HEK293 (cell line): Measurements from ENCODE around the gene FUT8.
"Not testable (repeated sequence)": the region's sequence is repeated elsewhere in the genome, so short reads cannot be mapped to it uniquely, and the experiment has no call there.

Source experiments
- CTCF ChIA-PET: fragments of 350-600 bp; formaldehyde crosslinking; extraction: SDS; loops from one replicate; lab custom pipeline; 2021; ENCODE audit warnings: antibody characterized with exemption; lab: Yijun Ruan, JAX
- POLR2A ChIA-PET: fragments of 300-600 bp; formaldehyde crosslinking; extraction: SDS; loops from one replicate; lab custom pipeline; 2020; ENCODE audit warnings: antibody characterized with exemption, inconsistent platforms; lab: Yijun Ruan, JAX
- H3K27ac ChIP-seq: fragments of 200-500 bp; sonication (Bioruptor generic); 2 replicates; pipeline ENCODE4 v1.5.1; 2014; ENCODE audit warnings: low read depth, low read length, control low read depth, inconsistent platforms; ENCODE audit errors: extremely low read depth
- H3K36me3 ChIP-seq, 2 experiments: fragments of 200-500 bp in 1 of 2; sonication (Bioruptor generic) in 1 of 2; 1 replicate in 1 of 2; 2 replicates in 1 of 2; pipeline ENCODE4 v1.5.1; 2014 to 2017; ENCODE audit warnings: inconsistent platforms in 2 of 2, low read length in 2 of 2; ENCODE audit not compliant: control insufficient read depth in 2 of 2, insufficient read depth in 1 of 2
- H3K4me1 ChIP-seq: fragments of 200-500 bp; sonication (Bioruptor generic); 2 replicates; pipeline ENCODE4 v1.5.1; 2014; ENCODE audit warnings: mild to moderate bottlenecking, low read length, inconsistent platforms; ENCODE audit not compliant: control insufficient read depth, insufficient read depth
- H3K4me3 ChIP-seq: 2 replicates; pipeline ENCODE4 v1.5.1; 2011; ENCODE audit warnings: low read depth, mild to moderate bottlenecking, control low read depth, low read length, moderate library complexity
- H3K9me3 ChIP-seq: fragments of 200-500 bp; sonication (Bioruptor generic); 2 replicates; pipeline ENCODE4 v1.5.1; 2014; ENCODE audit warnings: low read depth, low read length, inconsistent platforms; ENCODE audit not compliant: control insufficient read depth, insufficient read depth
- ELK4 ChIP-seq: IDR thresholded peaks from 2 replicates; pipeline ENCODE4 v1.6.1; 2011; ENCODE audit warnings: mild to moderate bottlenecking, low read depth, low read length, borderline replicate concordance
- GLI4 ChIP-seq: fragments of 450-650 bp; formaldehyde crosslinking; IDR thresholded peaks from 2 replicates; pipeline ENCODE4 v1.5.1; 2016; ENCODE audit warnings: missing biosample characterization, missing genetic modification characterization
- KLF16 ChIP-seq: fragments of 450-650 bp; formaldehyde crosslinking; IDR thresholded peaks from 2 replicates; pipeline ENCODE4 v1.5.1; 2017; ENCODE audit warnings: missing biosample characterization, missing genetic modification characterization
- SCRT2 ChIP-seq: fragments of 450-650 bp; formaldehyde crosslinking; IDR thresholded peaks from 2 replicates; pipeline ENCODE4 v1.5.1; 2016; ENCODE audit warnings: missing biosample characterization, missing genetic modification characterization
- ZBTB8A ChIP-seq: fragments of 450-650 bp; formaldehyde crosslinking; IDR thresholded peaks from 2 replicates; pipeline ENCODE4 v1.5.1; 2016; ENCODE audit warnings: missing biosample characterization, missing genetic modification characterization
- ZNF202 ChIP-seq: fragments of 450-650 bp; formaldehyde crosslinking; IDR thresholded peaks from 2 replicates; pipeline ENCODE4 v1.5.1; 2016; ENCODE audit warnings: missing biosample characterization, missing genetic modification characterization, borderline replicate concordance
- ZNF302 ChIP-seq: fragments of 450-650 bp; formaldehyde crosslinking; IDR thresholded peaks from 2 replicates; pipeline ENCODE4 v1.5.1; 2016; ENCODE audit warnings: missing biosample characterization, missing genetic modification characterization, low read depth
- ZNF366 ChIP-seq: fragments of 450-650 bp; formaldehyde crosslinking; conservative IDR thresholded peaks from 2 replicates; pipeline ENCODE4 v1.5.1; 2016; ENCODE audit warnings: missing biosample characterization, missing genetic modification characterization
- ZNF639 ChIP-seq: fragments of 450-650 bp; formaldehyde crosslinking; IDR thresholded peaks from 2 replicates; pipeline ENCODE4 v1.5.1; 2016; ENCODE audit warnings: missing biosample characterization, missing genetic modification characterization
- TF ChIP-seq, protein P1 (sequence below): fragments of 450-650 bp; formaldehyde crosslinking; IDR thresholded peaks from 2 replicates; pipeline ENCODE4 v1.5.1; 2016; ENCODE audit warnings: missing biosample characterization, missing genetic modification characterization
- TF ChIP-seq, protein P2 (sequence below): fragments of 450-650 bp; formaldehyde crosslinking; IDR thresholded peaks from 2 replicates; pipeline ENCODE4; 2016; ENCODE audit warnings: missing biosample characterization, missing genetic modification characterization

Gene FUT8

DNA sequence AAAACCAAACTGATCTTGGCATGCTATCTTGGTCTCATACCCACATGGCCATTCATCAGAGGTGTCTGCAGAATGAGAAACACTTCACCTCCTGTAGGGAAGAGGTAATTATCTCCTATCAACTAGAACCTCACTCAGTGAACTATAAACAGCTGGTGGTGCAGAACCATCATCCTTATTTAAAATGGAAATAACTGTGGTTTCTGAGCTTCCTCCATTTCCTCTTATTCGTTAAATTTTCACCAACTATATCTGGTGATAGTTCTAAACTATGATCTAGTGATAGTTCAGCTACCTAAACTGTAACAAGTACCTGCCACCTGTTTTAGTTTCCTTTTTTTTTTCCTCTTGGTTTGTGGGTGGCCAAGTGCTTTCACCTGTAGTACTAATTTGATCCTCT is 218.5 kb downstream of the FUT8 start:
- POLR2A ChIA-PET: no interaction called here
- TF ChIP-seq, protein P1, sequence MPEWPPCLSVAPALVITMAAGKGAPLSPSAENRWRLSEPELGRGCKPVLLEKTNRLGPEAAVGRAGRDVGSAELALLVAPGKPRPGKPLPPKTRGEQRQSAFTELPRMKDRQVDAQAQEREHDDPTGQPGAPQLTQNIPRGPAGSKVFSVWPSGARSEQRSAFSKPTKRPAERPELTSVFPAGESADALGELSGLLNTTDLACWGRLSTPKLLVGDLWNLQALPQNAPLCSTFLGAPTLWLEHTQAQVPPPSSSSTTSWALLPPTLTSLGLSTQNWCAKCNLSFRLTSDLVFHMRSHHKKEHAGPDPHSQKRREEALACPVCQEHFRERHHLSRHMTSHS (tag by site-specific recombination): no peak
- no peak for TF ChIP-seq GLI4
- CTCF ChIA-PET: no interaction called here

GRCh38 chr14:65632487-65632886 is 220.0 kb downstream of the FUT8 start:
- no peak overlapping the region for H3K4me3 ChIP-seq
- no peak for TF ChIP-seq ZBTB8A (tag by site-specific recombination)
- TF ChIP-seq, protein P2, sequence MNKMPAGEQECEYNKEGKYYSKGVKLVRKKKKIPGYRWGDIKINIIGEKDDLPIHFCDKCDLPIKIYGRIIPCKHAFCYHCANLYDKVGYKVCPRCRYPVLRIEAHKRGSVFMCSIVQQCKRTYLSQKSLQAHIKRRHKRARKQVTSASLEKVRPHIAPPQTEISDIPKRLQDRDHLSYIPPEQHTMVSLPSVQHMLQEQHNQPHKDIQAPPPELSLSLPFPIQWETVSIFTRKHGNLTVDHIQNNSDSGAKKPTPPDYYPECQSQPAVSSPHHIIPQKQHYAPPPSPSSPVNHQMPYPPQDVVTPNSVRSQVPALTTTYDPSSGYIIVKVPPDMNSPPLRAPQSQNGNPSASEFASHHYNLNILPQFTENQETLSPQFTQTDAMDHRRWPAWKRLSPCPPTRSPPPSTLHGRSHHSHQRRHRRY (tag by site-specific recombination): no peak
- POLR2A ChIA-PET: no interaction called here
- CTCF ChIA-PET: interaction anchor here (0.7 kb wide), 1 partner anchor 327 kb away, joined by 3 read pairs; no protein-coding TSS in a partner anchor
- H3K9me3 ChIP-seq: no peaks in the 10 kb centered on the region
- H3K4me1 ChIP-seq: no peaks in the 10 kb centered on the region
- H3K27ac ChIP-seq: no peak overlapping the region
- H3K36me3 ChIP-seq: no peaks in the 10 kb centered on the region

More for the DNA sequence above, 218.5 kb downstream of the FUT8 start:
- Histone ChIP-seq H3K36me3 (no peaks in the 10 kb centered on the region), H3K4me1 (no peaks in the 10 kb centered on the region), H3K4me3 (no peak overlapping the region), H3K27ac (no peak overlapping the region), H3K9me3 (no peaks in the 10 kb centered on the region)

DNA sequence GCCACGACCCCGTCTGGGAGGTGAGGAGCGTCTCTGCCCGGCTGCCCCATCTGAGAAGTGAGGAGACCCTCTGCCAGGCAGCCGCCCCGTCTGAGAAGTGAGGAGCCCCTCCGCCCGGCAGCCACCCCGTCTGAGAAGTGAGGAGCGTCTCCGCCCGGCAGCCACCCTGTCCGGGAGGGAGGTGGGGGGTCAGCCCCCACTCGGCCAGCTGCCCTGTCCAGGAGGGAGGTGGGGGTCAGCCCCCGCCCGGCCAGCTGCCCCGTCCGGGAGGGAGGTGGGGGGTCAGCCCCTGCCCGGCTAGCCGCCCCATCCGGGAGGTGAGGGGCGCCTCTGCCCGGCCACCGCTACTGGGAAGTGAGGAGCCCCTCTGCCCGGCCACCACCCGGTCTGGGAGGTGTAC is 221.1 kb downstream of the FUT8 start:
- H3K9me3 ChIP-seq: not testable (repeated sequence)

DNA sequence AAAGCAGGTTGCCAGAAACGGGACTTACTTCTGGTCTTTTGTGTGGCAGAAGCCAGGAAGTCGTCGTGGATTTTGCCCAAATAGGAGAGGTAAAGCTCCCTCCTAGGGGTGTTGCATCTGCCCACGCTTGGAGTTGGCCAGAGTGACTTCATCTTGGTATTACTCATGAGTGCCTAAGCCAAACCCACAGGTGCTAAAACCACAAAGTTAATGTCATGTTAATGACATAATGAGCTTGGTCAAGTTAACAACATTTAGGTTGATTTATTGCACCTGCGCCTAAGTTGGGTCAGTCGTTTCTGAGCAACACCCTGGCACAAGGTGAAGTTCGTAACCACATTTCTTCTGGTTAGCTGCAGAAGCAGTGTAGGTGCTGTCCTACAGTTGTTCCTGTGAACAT is 225.2 kb downstream of the FUT8 start:
- TF ChIP-seq ELK4: no peak
- TF ChIP-seq ZNF202 (tag by site-specific recombination): no peak
- 0 out of 2 replicates have a peak, but pooled peaks have one; percentile 33 for TF ChIP-seq ZNF366 (tag by site-specific recombination)
- no peak for TF ChIP-seq ZNF639
- no peak for TF ChIP-seq KLF16 (tag by site-specific recombination)
- TF ChIP-seq ZNF302 (tag by site-specific recombination): no peak
- peak; percentile 91 for TF ChIP-seq SCRT2 (tag by site-specific recombination)
- TF ChIP-seq, all 188 proteins: peak for 2
- POLR2A ChIA-PET: no interaction called here
- CTCF ChIA-PET: interaction anchor here (0.6 to 0.8 kb wide), 2 partner anchors 14 to 187 kb away, joined by 4 to 7 read pairs; no protein-coding TSS in a partner anchor

More for the DNA sequence above, 221.1 kb downstream of the FUT8 start:
- H3K4me3 ChIP-seq, CTCF ChIA-PET, H3K27ac ChIP-seq, POLR2A ChIA-PET, H3K4me1 ChIP-seq, H3K36me3 ChIP-seq: not testable (repeated sequence)

More for the DNA sequence above, 225.2 kb downstream of the FUT8 start:
- H3K9me3 ChIP-seq: no peaks in the 10 kb centered on the region
- H3K36me3 ChIP-seq: no peaks in the 10 kb centered on the region
- no peaks in the 10 kb centered on the region for H3K4me1 ChIP-seq
- no peak overlapping the region for H3K27ac ChIP-seq
- H3K4me3 ChIP-seq: no peak overlapping the region
